K562 treated with DMSO at 1 percent for 24 hours (cell line): ENCODE measurements around the gene TMPRSS7. TPM values are rescaled to one million over a fixed set of nuclear protein-coding genes. Genes with fewer than 3 reads are reported as not detected.

ENCODE experiments used
- total RNA-seq: library from RNA; unstranded; fragments of 300-600 nt; gene quantifications from 2 replicates; pipeline ENCODE4 v1.2.3, GENCODE V29; 2022; ENCODE audit warnings: low read depth; ENCODE audit not compliant: insufficient read depth

The TMPRSS7 gene, protein sequence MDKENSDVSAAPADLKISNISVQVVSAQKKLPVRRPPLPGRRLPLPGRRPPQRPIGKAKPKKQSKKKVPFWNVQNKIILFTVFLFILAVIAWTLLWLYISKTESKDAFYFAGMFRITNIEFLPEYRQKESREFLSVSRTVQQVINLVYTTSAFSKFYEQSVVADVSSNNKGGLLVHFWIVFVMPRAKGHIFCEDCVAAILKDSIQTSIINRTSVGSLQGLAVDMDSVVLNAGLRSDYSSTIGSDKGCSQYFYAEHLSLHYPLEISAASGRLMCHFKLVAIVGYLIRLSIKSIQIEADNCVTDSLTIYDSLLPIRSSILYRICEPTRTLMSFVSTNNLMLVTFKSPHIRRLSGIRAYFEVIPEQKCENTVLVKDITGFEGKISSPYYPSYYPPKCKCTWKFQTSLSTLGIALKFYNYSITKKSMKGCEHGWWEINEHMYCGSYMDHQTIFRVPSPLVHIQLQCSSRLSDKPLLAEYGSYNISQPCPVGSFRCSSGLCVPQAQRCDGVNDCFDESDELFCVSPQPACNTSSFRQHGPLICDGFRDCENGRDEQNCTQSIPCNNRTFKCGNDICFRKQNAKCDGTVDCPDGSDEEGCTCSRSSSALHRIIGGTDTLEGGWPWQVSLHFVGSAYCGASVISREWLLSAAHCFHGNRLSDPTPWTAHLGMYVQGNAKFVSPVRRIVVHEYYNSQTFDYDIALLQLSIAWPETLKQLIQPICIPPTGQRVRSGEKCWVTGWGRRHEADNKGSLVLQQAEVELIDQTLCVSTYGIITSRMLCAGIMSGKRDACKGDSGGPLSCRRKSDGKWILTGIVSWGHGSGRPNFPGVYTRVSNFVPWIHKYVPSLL
- not detected in 2 replicates for total RNA-seq

DNA sequence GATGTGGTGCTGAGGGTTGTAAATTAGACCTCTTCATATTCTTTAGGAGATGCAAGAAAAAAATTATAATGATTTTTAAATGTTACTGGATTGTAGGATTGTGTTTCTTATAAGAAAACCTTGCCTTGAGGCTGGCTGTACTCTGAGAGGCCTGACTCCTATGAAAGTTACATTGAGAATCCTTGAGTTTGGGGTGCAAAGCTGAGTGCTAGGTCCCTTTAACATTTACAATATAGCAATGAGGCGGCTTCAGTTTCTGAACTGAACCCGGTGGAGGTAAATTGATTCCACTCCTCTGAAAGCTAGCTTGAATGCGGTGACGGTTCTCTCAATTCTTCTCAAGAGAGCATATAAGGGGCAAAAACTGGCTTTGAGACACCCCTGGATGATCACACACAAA is at the start of gene TMPRSS7:
TSS of gene TMPRSS7 (plus strand) at position 301 of the 400 bp plus-strand sequence. CDS start 110 bp downstream, outside the sequence.

GRCh38 chr3:111998636-111999483 is 35.7 kb upstream of the TMPRSS7 start, which contains the start of gene TAGLN3:
Gene TAGLN3, plus strand, starts transcription at chr3:111998922. Its CDS starts 501 bp downstream, at chr3:111999423.

DNA sequence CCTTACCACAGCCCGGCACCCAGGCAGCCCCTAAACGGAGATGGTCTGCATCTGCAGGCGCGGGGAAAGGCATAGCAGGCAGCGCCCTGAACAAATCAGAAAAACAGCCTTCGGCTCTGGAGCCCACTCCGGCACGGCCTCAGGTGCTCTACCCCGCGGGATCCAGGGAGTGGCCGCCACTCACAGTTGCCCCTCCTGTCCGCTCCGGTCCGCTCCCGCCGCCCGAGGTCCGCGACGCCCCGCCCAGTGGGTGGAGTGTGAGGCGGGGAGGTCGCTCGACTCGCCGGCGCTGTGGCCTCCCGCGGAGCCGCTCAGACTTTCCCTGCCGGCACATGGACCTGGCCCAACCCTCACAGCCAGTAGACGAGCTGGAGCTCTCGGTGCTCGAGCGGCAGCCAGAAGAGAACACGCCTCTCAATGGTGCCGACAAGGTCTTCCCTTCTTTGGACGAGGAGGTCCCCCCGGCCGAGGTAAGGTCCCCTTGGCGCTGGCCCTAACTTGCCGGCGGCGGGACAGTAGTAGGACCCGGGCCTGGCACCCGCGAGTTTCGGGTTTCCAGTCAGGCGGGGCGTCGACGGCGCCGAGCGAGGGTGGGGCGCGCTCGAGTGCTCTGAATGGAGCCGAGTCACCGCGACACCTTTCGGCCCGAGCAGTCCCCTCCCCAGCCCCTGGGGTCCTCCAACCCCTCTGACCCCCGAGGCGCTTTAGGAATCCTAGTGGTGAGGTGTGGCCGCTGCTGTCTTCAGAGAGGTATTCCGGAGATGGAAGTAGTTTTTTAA is 51.7 kb downstream of the TMPRSS7 start, which contains the start of gene C3orf52:
TSS of gene C3orf52 (plus strand) at position 314 of the 779 bp plus-strand sequence. CDS start at position 333, 19 bp downstream.

Other genes starting within 250 kb of the TMPRSS7 start
- not detected in 2 replicates for gene PHLDB2, start 175.5 kb upstream of the TMPRSS7 start, total RNA-seq
- gene ABHD10, start 55.7 kb upstream of the TMPRSS7 start, total RNA-seq, result 12.4 and 14.3 TPM in 2 replicates
- not detected in 2 replicates for gene TAGLN3, start 35.8 kb upstream of the TMPRSS7 start, total RNA-seq
- 1.6 and 1.9 TPM in 2 replicates for gene C3orf52, start 51.7 kb downstream of the TMPRSS7 start, total RNA-seq
- 0.34 TPM in 1 of 2 replicates, not detected in the other for gene GCSAM, start 98.5 kb downstream of the TMPRSS7 start, total RNA-seq